Breast epithelium (tissue), 3 donors: Measurements from ENCODE around the gene RHBDD3.

Experiments
- POLR2AphosphoS5 ChIP-seq, 3 donors: sonication (generic); formaldehyde crosslinking; IDR thresholded peaks; one replicate each; pipeline ENCODE4 v1.6.1; 2017; ENCODE audit warnings: antibody characterized with exemption in 3 of 3
- TF ChIP-seq, protein P1 (sequence below), 3 donors: fragments of 450-650 bp; IDR thresholded peaks; one replicate each; pipeline ENCODE4 v1.5.1; 2016 to 2017; ENCODE audit warnings: antibody characterized with exemption in 3 of 3, mild to moderate bottlenecking in 3 of 3, moderate library complexity in 3 of 3

GRCh38 chr22:29302681-29303465 is 35.1 kb upstream of the RHBDD3 start:
- TF ChIP-seq, protein P1, sequence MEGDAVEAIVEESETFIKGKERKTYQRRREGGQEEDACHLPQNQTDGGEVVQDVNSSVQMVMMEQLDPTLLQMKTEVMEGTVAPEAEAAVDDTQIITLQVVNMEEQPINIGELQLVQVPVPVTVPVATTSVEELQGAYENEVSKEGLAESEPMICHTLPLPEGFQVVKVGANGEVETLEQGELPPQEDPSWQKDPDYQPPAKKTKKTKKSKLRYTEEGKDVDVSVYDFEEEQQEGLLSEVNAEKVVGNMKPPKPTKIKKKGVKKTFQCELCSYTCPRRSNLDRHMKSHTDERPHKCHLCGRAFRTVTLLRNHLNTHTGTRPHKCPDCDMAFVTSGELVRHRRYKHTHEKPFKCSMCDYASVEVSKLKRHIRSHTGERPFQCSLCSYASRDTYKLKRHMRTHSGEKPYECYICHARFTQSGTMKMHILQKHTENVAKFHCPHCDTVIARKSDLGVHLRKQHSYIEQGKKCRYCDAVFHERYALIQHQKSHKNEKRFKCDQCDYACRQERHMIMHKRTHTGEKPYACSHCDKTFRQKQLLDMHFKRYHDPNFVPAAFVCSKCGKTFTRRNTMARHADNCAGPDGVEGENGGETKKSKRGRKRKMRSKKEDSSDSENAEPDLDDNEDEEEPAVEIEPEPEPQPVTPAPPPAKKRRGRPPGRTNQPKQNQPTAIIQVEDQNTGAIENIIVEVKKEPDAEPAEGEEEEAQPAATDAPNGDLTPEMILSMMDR (IDR thresholded peaks at IDR 0.05): no peak
- TF ChIP-seq POLR2AphosphoS5 (IDR thresholded peaks at IDR 0.05): no peak
